Breast epithelium (tissue), 3 donors: ENCODE data around the gene SLIT1.

ENCODE experiments used
- POLR2A ChIP-seq: fragments of 450-650 bp; IDR thresholded peaks from one replicate; pipeline ENCODE4 v1.6.1; 2016; ENCODE audit warnings: antibody characterized with exemption, mild to moderate bottlenecking, moderate library complexity
- POLR2AphosphoS5 ChIP-seq, 3 donors: sonication (generic); formaldehyde crosslinking; IDR thresholded peaks; one replicate each; pipeline ENCODE4 v1.6.1; 2017; ENCODE audit warnings: antibody characterized with exemption in 3 of 3
- TF ChIP-seq, protein P1 (sequence below), 3 donors: fragments of 450-650 bp; IDR thresholded peaks; one replicate each; pipeline ENCODE4 v1.5.1; 2016 to 2017; ENCODE audit warnings: antibody characterized with exemption in 3 of 3, mild to moderate bottlenecking in 3 of 3, moderate library complexity in 3 of 3

DNA sequence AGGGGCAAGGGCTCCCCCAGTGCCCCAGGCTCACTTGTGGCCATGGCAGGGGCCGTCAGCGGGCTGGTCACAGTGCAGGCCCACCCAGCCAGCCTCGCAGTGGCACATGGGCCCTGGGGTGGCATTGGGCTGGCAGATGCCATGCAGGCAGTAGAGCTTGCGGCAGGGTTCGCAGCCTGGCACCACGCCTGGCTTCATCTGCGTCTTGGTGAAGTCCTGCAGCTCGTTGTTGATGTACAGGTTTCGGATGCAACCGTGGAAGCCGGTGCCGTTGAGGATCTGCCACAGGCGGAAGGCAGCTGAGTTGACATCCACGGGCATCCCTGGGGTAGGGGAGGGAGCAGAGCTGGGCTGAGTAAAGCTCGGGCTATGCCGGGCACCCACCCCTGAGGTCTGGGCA is 183.1 kb downstream of the SLIT1 start:
- TF ChIP-seq, protein P1, sequence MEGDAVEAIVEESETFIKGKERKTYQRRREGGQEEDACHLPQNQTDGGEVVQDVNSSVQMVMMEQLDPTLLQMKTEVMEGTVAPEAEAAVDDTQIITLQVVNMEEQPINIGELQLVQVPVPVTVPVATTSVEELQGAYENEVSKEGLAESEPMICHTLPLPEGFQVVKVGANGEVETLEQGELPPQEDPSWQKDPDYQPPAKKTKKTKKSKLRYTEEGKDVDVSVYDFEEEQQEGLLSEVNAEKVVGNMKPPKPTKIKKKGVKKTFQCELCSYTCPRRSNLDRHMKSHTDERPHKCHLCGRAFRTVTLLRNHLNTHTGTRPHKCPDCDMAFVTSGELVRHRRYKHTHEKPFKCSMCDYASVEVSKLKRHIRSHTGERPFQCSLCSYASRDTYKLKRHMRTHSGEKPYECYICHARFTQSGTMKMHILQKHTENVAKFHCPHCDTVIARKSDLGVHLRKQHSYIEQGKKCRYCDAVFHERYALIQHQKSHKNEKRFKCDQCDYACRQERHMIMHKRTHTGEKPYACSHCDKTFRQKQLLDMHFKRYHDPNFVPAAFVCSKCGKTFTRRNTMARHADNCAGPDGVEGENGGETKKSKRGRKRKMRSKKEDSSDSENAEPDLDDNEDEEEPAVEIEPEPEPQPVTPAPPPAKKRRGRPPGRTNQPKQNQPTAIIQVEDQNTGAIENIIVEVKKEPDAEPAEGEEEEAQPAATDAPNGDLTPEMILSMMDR (IDR thresholded peaks at IDR 0.05), result no peak
- TF ChIP-seq POLR2A (no peak), POLR2AphosphoS5 (IDR thresholded peaks at IDR 0.05) (no peak)
